ENCODE results near the gene CCDC188.

DNA sequence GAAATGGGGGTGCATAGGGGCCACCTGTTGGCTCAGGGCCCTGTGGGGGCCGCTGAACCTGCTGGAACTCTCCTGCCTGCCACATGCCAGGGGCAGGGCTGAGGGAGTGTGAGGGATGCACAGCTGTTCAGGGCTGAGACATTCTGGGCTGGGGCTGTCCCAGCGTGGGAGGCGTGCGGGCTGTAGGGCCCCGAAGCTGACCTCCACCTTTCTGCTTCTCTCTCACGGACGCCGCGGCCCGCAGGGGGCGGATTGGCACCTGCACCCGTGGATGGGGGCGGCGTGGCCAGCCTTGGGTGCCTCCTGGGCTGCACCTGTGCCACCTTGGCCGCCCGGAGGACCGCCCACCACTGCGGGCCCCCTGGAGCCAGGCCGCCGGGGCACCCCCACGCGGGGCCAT is 4.1 kb downstream of the CCDC188 start:
- TF ChIP-seq, protein P1, sequence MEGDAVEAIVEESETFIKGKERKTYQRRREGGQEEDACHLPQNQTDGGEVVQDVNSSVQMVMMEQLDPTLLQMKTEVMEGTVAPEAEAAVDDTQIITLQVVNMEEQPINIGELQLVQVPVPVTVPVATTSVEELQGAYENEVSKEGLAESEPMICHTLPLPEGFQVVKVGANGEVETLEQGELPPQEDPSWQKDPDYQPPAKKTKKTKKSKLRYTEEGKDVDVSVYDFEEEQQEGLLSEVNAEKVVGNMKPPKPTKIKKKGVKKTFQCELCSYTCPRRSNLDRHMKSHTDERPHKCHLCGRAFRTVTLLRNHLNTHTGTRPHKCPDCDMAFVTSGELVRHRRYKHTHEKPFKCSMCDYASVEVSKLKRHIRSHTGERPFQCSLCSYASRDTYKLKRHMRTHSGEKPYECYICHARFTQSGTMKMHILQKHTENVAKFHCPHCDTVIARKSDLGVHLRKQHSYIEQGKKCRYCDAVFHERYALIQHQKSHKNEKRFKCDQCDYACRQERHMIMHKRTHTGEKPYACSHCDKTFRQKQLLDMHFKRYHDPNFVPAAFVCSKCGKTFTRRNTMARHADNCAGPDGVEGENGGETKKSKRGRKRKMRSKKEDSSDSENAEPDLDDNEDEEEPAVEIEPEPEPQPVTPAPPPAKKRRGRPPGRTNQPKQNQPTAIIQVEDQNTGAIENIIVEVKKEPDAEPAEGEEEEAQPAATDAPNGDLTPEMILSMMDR (IDR thresholded peaks at IDR 0.05), result no peak
- TF ChIP-seq POLR2A (IDR thresholded peaks at IDR 0.05), result no peak

All from right lobe of liver (tissue), 4 donors.